AG09309 (cell line): ENCODE results near the gene KDM2B.

Experiments
- DNase-seq: peaks from one replicate; pipeline ENCODE4 v3.0.0-alpha.2; 2010; ENCODE audit warnings: low read depth
- H3K4me3 ChIP-seq: 2 replicates; pipeline ENCODE4 v1.5.1; 2011; ENCODE audit warnings: mild to moderate bottlenecking, low read depth, low read length, moderate library complexity; ENCODE audit not compliant: control insufficient read depth
- CTCF ChIP-seq: IDR thresholded peaks from 2 replicates; pipeline ENCODE4 v1.5.1; 2011; ENCODE audit warnings: mild to moderate bottlenecking, low read depth, low read length, inconsistent platforms; ENCODE audit not compliant: insufficient read depth, control insufficient read depth; ENCODE audit errors: missing control alignments

KDM2B gene

GRCh38 chr12:121565076-121565475, 15.7 kb downstream of the KDM2B start:
- no peak overlapping the region for H3K4me3 ChIP-seq
- DNase-seq = no peak
- TF ChIP-seq CTCF = no peak

- no peak overlapping the region for H3K4me3 ChIP-seq
- TF ChIP-seq CTCF = no peak
- DNase-seq = no peak
These were observed 18.3 kb downstream of the KDM2B start for GRCh38 chr12:121562488-121562887.

GRCh38 chr12:121561009-121561395, 19.8 kb downstream of the KDM2B start:
- DNase-seq = no peak
- H3K4me3 ChIP-seq = no peak overlapping the region
- no peak for TF ChIP-seq CTCF

- H3K4me3 ChIP-seq = no peak overlapping the region
- no peak for DNase-seq
- no peak for TF ChIP-seq CTCF
These were observed 20.3 kb downstream of the KDM2B start for GRCh38 chr12:121560392-121561008.

GRCh38 chr12:121558956-121559355, 21.9 kb downstream of the KDM2B start:
- no peak overlapping the region for H3K4me3 ChIP-seq
- TF ChIP-seq CTCF = no peak
- no peak for DNase-seq

- DNase-seq = no peak
- no peak overlapping the region for H3K4me3 ChIP-seq
- TF ChIP-seq CTCF = no peak
These were observed 29.7 kb downstream of the KDM2B start for GRCh38 chr12:121550974-121551634.
